ENCODE results near the gene FOXN3. TPM values are rescaled to one million over a fixed set of nuclear protein-coding genes. Genes with fewer than 3 reads are reported as not detected.

The FOXN3 gene
- total and polyA plus RNA-seq, 2 donors (not counting 3 experiments of a cell fraction or from before 2014, with no cell fraction given) = 16.9 to 41.8 TPM

GRCh38 chr14:89384636-89385035 lies 32.4 kb downstream of the FOXN3 start:
- no TSS peak for BruUV-seq (replicated peaks)
- POLR2A ChIA-PET = no interaction called here
- CTCF ChIA-PET = interaction anchor here (0.7 kb wide), 1 partner anchor 18 kb away, joined by 3 read pairs; no protein-coding TSS in a partner anchor
- Histone ChIP-seq H3K4me1 (ENCODE audit: control insufficient read depth, extremely low read depth, insufficient read depth, low read length) (no peaks in the 10 kb centered on the region), H3K4me3 (replicated peaks in 1 of 3; ENCODE audit: insufficient read depth in 1 of 3, low read depth in 1 of 3, low read length in 3 of 3) (no peak overlapping the region), H2AFZ (ENCODE audit: low read depth, low read length) (no peak overlapping the region), H3K79me2 (ENCODE audit: control insufficient read depth, insufficient read depth, low read length) (no peaks in the 10 kb centered on the region), H3K9ac (replicated peaks; ENCODE audit: extremely low read depth, insufficient read depth, low read length) (no peak overlapping the region), H3K36me3 (ENCODE audit: control insufficient read depth in 2 of 2, extremely low read depth in 1 of 2, insufficient read depth in 2 of 2, low read length in 2 of 2) (no peaks in the 10 kb centered on the region), H3K9me3 (replicated peaks; ENCODE audit: control insufficient read depth, insufficient read depth, low read length) (no peaks in the 10 kb centered on the region), H3K27ac (ENCODE audit: insufficient read depth, low read depth, low read length) (no peak overlapping the region), H3K9me1 (replicated peaks; ENCODE audit: control insufficient read depth, extremely low read depth, insufficient read depth, low read length) (no peaks in the 10 kb centered on the region), H3K27me3 (ENCODE audit: control insufficient read depth in 2 of 2, insufficient read depth in 2 of 2, low read length in 2 of 2) (no peaks in the 10 kb centered on the region), H3K4me2 (ENCODE audit: insufficient read depth, low read length) (no peak overlapping the region), H4K20me1 (replicated peaks; ENCODE audit: control insufficient read depth, extremely low read depth, insufficient read depth, low read length) (no peaks in the 10 kb centered on the region)
- dilution Hi-C loops (cut with MboI; ENCODE audit: extremely low pct_ligation_motif_present, low sequenced_read_pairs) (no loop called here), intact Hi-C loops (cut with micrococcal nuclease) (no loop called here)
- FAIRE-seq (no peak), DNase-seq (ENCODE audit: low read depth, low spot score) (no peak)
- no peak for TF ChIP-seq POLR2A (IDR thresholded peaks at IDR 0.05; ENCODE audit: low read depth, low read length)
- TF ChIP-seq CTCF (IDR thresholded peaks at IDR 0.05; ENCODE audit: extremely low read depth in 1 of 2, insufficient read depth in 1 of 2, low read depth in 1 of 2, low read length in 2 of 2) = no peak

GRCh38 chr14:89384023-89384422 lies 33.0 kb downstream of the FOXN3 start:
- Histone ChIP-seq H4K20me1 (replicated peaks; ENCODE audit: control insufficient read depth, extremely low read depth, insufficient read depth, low read length) (no peaks in the 10 kb centered on the region), H3K9ac (replicated peaks; ENCODE audit: extremely low read depth, insufficient read depth, low read length) (no peak overlapping the region), H3K27ac (ENCODE audit: insufficient read depth, low read depth, low read length) (no peak overlapping the region), H3K4me3 (replicated peaks in 1 of 3; ENCODE audit: insufficient read depth in 1 of 3, low read depth in 1 of 3, low read length in 3 of 3) (no peak overlapping the region), H3K4me2 (ENCODE audit: insufficient read depth, low read length) (no peak overlapping the region), H3K9me1 (replicated peaks; ENCODE audit: control insufficient read depth, extremely low read depth, insufficient read depth, low read length) (no peaks in the 10 kb centered on the region), H3K79me2 (ENCODE audit: control insufficient read depth, insufficient read depth, low read length) (no peaks in the 10 kb centered on the region), H3K9me3 (replicated peaks; ENCODE audit: control insufficient read depth, insufficient read depth, low read length) (no peaks in the 10 kb centered on the region), H3K36me3 (ENCODE audit: control insufficient read depth in 2 of 2, extremely low read depth in 1 of 2, insufficient read depth in 2 of 2, low read length in 2 of 2) (no peaks in the 10 kb centered on the region), H3K4me1 (ENCODE audit: control insufficient read depth, extremely low read depth, insufficient read depth, low read length) (no peaks in the 10 kb centered on the region), H2AFZ (ENCODE audit: low read depth, low read length) (no peak overlapping the region), H3K27me3 (ENCODE audit: control insufficient read depth in 2 of 2, insufficient read depth in 2 of 2, low read length in 2 of 2) (no peaks in the 10 kb centered on the region)
- DNase-seq (ENCODE audit: low read depth, low spot score) (no peak), FAIRE-seq (no peak)
- no TSS peak for BruUV-seq (replicated peaks)
- intact Hi-C loops (cut with micrococcal nuclease) = no loop called here
- ChIA-PET POLR2A (no interaction called here), CTCF (no interaction called here)
- dilution Hi-C loops (cut with MboI; ENCODE audit: extremely low pct_ligation_motif_present, low sequenced_read_pairs) = no loop called here
- no peak for TF ChIP-seq MAX (IDR thresholded peaks at IDR 0.05; ENCODE audit: insufficient read depth, insufficient read length)
- TF ChIP-seq CTCF (IDR thresholded peaks at IDR 0.05; ENCODE audit: extremely low read depth in 1 of 2, insufficient read depth in 1 of 2, low read depth in 1 of 2, low read length in 2 of 2) = no peak
- TF ChIP-seq POLR2AphosphoS5 (IDR thresholded peaks at IDR 0.05; ENCODE audit: insufficient read depth, low read depth, low read length) = no peak
- TF ChIP-seq POLR2A (IDR thresholded peaks at IDR 0.05; ENCODE audit: low read depth, low read length) = no peak
- TF ChIP-seq JUN (IDR thresholded peaks at IDR 0.05; ENCODE audit: borderline replicate concordance, insufficient read depth, insufficient read length, low read depth) = no peak
- no peak for TF ChIP-seq EZH2 (IDR thresholded peaks at IDR 0.05; ENCODE audit: borderline replicate concordance, low read depth, low read length, severe bottlenecking)
- no peak for TF ChIP-seq GATA2 (IDR thresholded peaks at IDR 0.05; ENCODE audit: insufficient read depth, insufficient read length, low read depth, low read length)
- no peak for TF ChIP-seq FOS (IDR thresholded peaks at IDR 0.05; ENCODE audit: borderline replicate concordance, insufficient read depth, low read length)
- TF ChIP-seq MYC (IDR thresholded peaks at IDR 0.05; ENCODE audit: low read depth, low read length) = no peak
